ENCODE results near the gene ADK.
"Not testable (repeated sequence)": the region's sequence is repeated elsewhere in the genome, so short reads cannot be mapped to it uniquely, and the experiment has no call there.

The ADK gene

GRCh38 chr10:74451127-74451829 lies 300.3 kb downstream of the ADK start:
- TF ChIP-seq POLR2AphosphoS5 (IDR thresholded peaks at IDR 0.05; ENCODE audit: low read depth) (no peak), SPI1 (IDR thresholded peaks at IDR 0.05; ENCODE audit: borderline replicate concordance, low read depth) (no peak), GABPA (IDR thresholded peaks at IDR 0.05; ENCODE audit: low read depth) (no peak)
- TF ChIP-seq, protein P1, sequence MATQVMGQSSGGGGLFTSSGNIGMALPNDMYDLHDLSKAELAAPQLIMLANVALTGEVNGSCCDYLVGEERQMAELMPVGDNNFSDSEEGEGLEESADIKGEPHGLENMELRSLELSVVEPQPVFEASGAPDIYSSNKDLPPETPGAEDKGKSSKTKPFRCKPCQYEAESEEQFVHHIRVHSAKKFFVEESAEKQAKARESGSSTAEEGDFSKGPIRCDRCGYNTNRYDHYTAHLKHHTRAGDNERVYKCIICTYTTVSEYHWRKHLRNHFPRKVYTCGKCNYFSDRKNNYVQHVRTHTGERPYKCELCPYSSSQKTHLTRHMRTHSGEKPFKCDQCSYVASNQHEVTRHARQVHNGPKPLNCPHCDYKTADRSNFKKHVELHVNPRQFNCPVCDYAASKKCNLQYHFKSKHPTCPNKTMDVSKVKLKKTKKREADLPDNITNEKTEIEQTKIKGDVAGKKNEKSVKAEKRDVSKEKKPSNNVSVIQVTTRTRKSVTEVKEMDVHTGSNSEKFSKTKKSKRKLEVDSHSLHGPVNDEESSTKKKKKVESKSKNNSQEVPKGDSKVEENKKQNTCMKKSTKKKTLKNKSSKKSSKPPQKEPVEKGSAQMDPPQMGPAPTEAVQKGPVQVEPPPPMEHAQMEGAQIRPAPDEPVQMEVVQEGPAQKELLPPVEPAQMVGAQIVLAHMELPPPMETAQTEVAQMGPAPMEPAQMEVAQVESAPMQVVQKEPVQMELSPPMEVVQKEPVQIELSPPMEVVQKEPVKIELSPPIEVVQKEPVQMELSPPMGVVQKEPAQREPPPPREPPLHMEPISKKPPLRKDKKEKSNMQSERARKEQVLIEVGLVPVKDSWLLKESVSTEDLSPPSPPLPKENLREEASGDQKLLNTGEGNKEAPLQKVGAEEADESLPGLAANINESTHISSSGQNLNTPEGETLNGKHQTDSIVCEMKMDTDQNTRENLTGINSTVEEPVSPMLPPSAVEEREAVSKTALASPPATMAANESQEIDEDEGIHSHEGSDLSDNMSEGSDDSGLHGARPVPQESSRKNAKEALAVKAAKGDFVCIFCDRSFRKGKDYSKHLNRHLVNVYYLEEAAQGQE (IDR thresholded peaks at IDR 0.05; ENCODE audit: insufficient replicate concordance, low read depth): no peak
- TF ChIP-seq, protein P2, sequence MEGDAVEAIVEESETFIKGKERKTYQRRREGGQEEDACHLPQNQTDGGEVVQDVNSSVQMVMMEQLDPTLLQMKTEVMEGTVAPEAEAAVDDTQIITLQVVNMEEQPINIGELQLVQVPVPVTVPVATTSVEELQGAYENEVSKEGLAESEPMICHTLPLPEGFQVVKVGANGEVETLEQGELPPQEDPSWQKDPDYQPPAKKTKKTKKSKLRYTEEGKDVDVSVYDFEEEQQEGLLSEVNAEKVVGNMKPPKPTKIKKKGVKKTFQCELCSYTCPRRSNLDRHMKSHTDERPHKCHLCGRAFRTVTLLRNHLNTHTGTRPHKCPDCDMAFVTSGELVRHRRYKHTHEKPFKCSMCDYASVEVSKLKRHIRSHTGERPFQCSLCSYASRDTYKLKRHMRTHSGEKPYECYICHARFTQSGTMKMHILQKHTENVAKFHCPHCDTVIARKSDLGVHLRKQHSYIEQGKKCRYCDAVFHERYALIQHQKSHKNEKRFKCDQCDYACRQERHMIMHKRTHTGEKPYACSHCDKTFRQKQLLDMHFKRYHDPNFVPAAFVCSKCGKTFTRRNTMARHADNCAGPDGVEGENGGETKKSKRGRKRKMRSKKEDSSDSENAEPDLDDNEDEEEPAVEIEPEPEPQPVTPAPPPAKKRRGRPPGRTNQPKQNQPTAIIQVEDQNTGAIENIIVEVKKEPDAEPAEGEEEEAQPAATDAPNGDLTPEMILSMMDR (IDR thresholded peaks at IDR 0.05; ENCODE audit: insufficient read depth, low read length): no peak
- Histone ChIP-seq H3K27me3 (ENCODE audit: insufficient read depth, poor library complexity, severe bottlenecking) (no peaks in the 10 kb centered on the region), H3K27ac (replicated peaks) (no peak overlapping the region), H3K4me3 (replicated peaks; ENCODE audit: insufficient read depth, low read length) (no peak overlapping the region)
- DNase-seq (ENCODE audit: low read depth in 1 of 2, low spot score in 1 of 2): no peak

- DNase-seq (ENCODE audit: low read depth in 1 of 2, low spot score in 1 of 2): no peak
- TF ChIP-seq, protein P1 (IDR thresholded peaks at IDR 0.05; ENCODE audit: insufficient replicate concordance, low read depth): no peak
- TF ChIP-seq SPI1 (IDR thresholded peaks at IDR 0.05; ENCODE audit: borderline replicate concordance, low read depth) (no peak), GABPA (IDR thresholded peaks at IDR 0.05; ENCODE audit: low read depth) (no peak), POLR2AphosphoS5 (IDR thresholded peaks at IDR 0.05; ENCODE audit: low read depth) (no peak)
- TF ChIP-seq, protein P2 (IDR thresholded peaks at IDR 0.05; ENCODE audit: insufficient read depth, low read length): no peak
- Histone ChIP-seq H3K27me3 (ENCODE audit: insufficient read depth, poor library complexity, severe bottlenecking) (no peaks in the 10 kb centered on the region), H3K4me3 (replicated peaks; ENCODE audit: insufficient read depth, low read length) (no peak overlapping the region), H3K27ac (replicated peaks) (no peak overlapping the region)
These were observed 302.1 kb downstream of the ADK start for GRCh38 chr10:74453169-74453568.

DNA sequence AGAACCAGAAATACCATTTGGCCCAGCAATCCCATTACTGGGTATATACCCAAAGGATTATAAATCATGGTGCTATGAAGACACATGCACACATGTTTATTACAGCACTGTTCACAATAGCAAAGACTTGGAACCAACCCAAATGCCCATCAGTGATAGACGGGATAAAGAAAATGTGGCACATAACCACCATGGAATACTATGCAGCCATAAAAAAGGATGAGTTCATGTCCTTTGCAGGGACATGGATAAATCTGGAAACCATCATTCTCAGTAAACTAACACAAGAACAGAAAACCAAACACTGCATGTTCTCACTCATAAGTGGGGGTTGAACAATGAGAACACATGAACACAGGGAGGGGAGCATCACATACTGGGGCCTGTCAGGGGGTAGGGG lies 306.5 kb downstream of the ADK start:
- not testable (repeated sequence) for H3K27ac ChIP-seq (replicated peaks); H3K4me3 ChIP-seq (replicated peaks; ENCODE audit: insufficient read depth, low read length); DNase-seq (ENCODE audit: low read depth in 1 of 2, low spot score in 1 of 2); H3K27me3 ChIP-seq (ENCODE audit: insufficient read depth, poor library complexity, severe bottlenecking)

DNA sequence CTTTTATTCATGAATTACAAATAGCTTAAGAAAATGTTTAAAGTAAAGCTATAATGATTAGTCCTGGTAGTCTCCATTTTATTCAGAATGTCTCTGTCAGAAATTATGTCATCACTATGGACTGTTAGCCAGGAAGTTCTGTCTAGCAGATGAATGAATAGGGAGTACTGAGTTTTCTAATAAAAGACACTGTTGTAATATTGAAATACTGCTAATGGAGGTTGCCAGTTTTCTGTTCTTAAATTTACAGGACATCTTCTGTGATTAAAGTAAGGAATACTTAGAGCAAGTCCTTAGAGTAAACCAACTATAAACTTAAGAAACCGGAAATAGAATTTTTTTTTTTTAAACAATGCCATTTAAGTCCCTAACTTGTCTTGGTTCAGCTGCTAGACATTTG lies 309.8 kb downstream of the ADK start:
- DNase-seq (ENCODE audit: low read depth in 1 of 2, low spot score in 1 of 2): no peak
- TF ChIP-seq GABPA (IDR thresholded peaks at IDR 0.05; ENCODE audit: low read depth): no peak
- TF ChIP-seq, protein P2 (IDR thresholded peaks at IDR 0.05; ENCODE audit: insufficient read depth, low read length): no peak
- TF ChIP-seq, protein P1 (IDR thresholded peaks at IDR 0.05; ENCODE audit: insufficient replicate concordance, low read depth): no peak
- no peak for TF ChIP-seq SPI1 (IDR thresholded peaks at IDR 0.05; ENCODE audit: borderline replicate concordance, low read depth)
- TF ChIP-seq POLR2AphosphoS5 (IDR thresholded peaks at IDR 0.05; ENCODE audit: low read depth): no peak
- H3K27me3 ChIP-seq (ENCODE audit: insufficient read depth, poor library complexity, severe bottlenecking): no peaks in the 10 kb centered on the region
- H3K27ac ChIP-seq (replicated peaks): no peak overlapping the region
- no peak overlapping the region for H3K4me3 ChIP-seq (replicated peaks; ENCODE audit: insufficient read depth, low read length)

All from HL-60 (cell line).